Effector memory CD8-positive, alpha-beta T cell (primary cell): Measurements from ENCODE around the gene TNXB.

Source experiments
- ATAC-seq: fragments of 150-1000 bp; cut with Tn5 transposase; replicated peaks from 2 replicates; pipeline ENCODE4 v1.10.0; 2021; ENCODE audit warnings: mild to moderate bottlenecking, moderate library complexity
- DNase-seq, 3 experiments: peaks; one replicate each; pipeline ENCODE4 v3.0.0; 2021
- H3K27ac Mint-ChIP-seq, 2 donors: one replicate each; pipeline ENCODE4 v1.8.0; 2022; ENCODE audit warnings: mild to moderate bottlenecking in 2 of 2, mixed read lengths in 2 of 2, moderate library complexity in 2 of 2
- H3K27me3 Mint-ChIP-seq, 2 donors: one replicate each; pipeline ENCODE4 v1.8.0; 2022; ENCODE audit warnings: mixed read lengths in 2 of 2
- H3K36me3 Mint-ChIP-seq: one replicate; pipeline ENCODE4 v1.8.0; 2022; ENCODE audit warnings: mild to moderate bottlenecking, moderate library complexity, mixed read lengths; ENCODE audit not compliant: insufficient read depth
- H3K4me1 Mint-ChIP-seq, 2 donors: one replicate each; pipeline ENCODE4 v1.8.0; 2022; ENCODE audit warnings: low read depth in 2 of 2, mixed read lengths in 2 of 2
- H3K4me3 Mint-ChIP-seq, 2 donors: one replicate each; pipeline ENCODE4 v1.8.0; 2022; ENCODE audit warnings: mild to moderate bottlenecking in 2 of 2, mixed read lengths in 2 of 2, moderate library complexity in 2 of 2
- H3K9me3 Mint-ChIP-seq, 2 donors: one replicate each; pipeline ENCODE4 v1.8.0; 2022; ENCODE audit warnings: mixed read lengths in 2 of 2
- total RNA-seq, 9 experiments: gene quantifications; one replicate each; lab custom pipeline; 2026; lab: John Stamatoyannopoulos, UW

Gene TNXB, protein sequence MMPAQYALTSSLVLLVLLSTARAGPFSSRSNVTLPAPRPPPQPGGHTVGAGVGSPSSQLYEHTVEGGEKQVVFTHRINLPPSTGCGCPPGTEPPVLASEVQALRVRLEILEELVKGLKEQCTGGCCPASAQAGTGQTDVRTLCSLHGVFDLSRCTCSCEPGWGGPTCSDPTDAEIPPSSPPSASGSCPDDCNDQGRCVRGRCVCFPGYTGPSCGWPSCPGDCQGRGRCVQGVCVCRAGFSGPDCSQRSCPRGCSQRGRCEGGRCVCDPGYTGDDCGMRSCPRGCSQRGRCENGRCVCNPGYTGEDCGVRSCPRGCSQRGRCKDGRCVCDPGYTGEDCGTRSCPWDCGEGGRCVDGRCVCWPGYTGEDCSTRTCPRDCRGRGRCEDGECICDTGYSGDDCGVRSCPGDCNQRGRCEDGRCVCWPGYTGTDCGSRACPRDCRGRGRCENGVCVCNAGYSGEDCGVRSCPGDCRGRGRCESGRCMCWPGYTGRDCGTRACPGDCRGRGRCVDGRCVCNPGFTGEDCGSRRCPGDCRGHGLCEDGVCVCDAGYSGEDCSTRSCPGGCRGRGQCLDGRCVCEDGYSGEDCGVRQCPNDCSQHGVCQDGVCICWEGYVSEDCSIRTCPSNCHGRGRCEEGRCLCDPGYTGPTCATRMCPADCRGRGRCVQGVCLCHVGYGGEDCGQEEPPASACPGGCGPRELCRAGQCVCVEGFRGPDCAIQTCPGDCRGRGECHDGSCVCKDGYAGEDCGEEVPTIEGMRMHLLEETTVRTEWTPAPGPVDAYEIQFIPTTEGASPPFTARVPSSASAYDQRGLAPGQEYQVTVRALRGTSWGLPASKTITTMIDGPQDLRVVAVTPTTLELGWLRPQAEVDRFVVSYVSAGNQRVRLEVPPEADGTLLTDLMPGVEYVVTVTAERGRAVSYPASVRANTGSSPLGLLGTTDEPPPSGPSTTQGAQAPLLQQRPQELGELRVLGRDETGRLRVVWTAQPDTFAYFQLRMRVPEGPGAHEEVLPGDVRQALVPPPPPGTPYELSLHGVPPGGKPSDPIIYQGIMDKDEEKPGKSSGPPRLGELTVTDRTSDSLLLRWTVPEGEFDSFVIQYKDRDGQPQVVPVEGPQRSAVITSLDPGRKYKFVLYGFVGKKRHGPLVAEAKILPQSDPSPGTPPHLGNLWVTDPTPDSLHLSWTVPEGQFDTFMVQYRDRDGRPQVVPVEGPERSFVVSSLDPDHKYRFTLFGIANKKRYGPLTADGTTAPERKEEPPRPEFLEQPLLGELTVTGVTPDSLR (N-terminal part only)
- total RNA-seq, result 0.37 to 9.3 (median 3.4) reads per million in 9 experiments

DNA sequence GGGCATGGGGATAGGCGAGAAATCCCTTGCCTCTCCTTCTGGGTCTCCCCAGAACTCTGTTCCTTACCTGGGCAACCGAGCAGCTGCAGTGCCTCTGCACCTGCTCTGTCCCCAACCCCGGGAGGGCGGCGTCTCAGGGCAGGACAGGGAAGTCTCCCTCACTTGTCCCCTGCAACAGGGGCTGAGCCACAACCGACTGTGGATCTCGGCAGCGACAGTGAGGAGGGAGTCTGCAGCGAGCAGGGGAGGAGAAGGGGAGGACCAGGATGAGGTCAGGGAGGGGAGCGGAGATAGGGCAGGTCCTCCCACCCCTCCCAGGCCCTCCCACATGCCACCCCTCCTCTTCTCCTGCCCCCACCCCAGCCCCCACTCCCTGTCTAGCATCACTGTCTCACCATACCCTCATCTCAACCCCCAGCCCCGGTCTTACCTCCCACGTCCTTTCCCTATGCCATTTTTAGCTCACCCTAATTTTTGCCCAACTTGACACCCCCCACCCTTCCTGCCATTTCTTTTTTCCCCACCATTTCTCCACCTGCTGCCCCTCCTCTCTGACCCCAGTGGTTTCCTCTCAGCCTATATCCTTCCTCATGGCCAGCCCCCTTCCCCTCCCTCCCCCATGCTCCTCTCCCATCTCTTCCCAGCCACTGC lies at the start of gene TNXB:
Gene TNXB, minus strand, starts transcription at position 225 of the 651 bp plus-strand sequence. CDS start 11,140 bp downstream, outside the sequence.
- Mint-ChIP-seq H3K27ac (peak within 1 kb of the TSS in 1 of 2 donors; percentile 85), H3K4me3 (peak within 1 kb of the TSS in 1 of 2 donors; percentile 50), H3K4me1 (peaks cover 19 to 20% of the 10 kb centered on the region in 2 donors), H3K9me3 (no peaks in the 10 kb centered on the region), H3K36me3 (peaks cover 17% of the 10 kb centered on the region), H3K27me3 (peaks cover 37 to 50% of the 10 kb centered on the region in 2 donors)
- ATAC-seq, result peak; percentile 53
- no peak for DNase-seq

DNA sequence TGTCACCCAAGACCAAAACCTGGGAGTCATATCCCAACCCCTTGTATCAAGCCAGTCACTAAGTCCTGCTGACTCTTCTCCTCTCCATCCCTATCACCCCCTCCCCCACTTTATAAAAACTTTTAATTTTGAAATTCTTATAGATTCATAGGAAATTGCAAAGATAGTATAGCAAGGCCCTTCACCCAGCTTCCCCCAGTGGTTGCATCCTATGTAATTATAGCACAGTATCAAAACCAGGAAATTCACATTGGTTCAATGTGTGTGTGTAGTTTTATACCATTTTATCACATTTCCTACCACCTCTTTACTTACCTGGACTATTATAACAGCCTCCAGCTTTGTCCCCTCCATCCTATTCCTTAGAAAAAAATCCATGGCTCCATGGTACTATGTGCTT lies 48.9 kb upstream of the TNXB start:
- Mint-ChIP-seq H3K4me1 (peaks cover 26 to 28% of the 10 kb centered on the region in 2 donors), H3K9me3 (no peaks in the 10 kb centered on the region), H3K4me3 (no peak overlapping the region), H3K27ac (no peak overlapping the region), H3K36me3 (peaks cover 7% of the 10 kb centered on the region), H3K27me3 (no peaks in the 10 kb centered on the region)
- DNase-seq (no peak), ATAC-seq (no peak)

DNA sequence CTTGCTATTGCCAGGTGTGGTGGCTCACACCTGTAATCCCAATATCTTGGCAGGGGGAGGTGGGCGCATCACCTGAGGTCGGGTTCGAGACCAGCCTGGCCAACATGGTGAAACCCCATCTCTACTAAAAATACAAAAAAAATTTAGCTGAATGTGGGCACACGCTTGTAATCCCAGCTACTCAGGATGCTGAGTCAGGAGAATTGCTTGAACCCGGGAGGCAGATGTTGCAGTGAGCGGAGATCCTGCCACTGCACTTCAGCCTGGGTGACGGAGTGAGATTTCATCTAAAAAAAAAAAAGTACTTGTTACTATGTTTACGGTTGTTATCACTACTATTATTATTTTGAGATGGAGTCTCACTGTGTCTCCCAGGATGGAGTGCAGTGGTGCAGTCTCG lies 47.8 kb upstream of the TNXB start:
- H3K4me3 Mint-ChIP-seq, result no peak overlapping the region
- no peaks in the 10 kb centered on the region for H3K9me3 Mint-ChIP-seq
- peaks cover 28 to 29% of the 10 kb centered on the region in 2 donors for H3K4me1 Mint-ChIP-seq
- ATAC-seq (no peak), DNase-seq (no peak)
- peaks cover 0 to 4% of the 10 kb centered on the region in 2 donors for H3K27me3 Mint-ChIP-seq
- H3K36me3 Mint-ChIP-seq, result peaks cover 12% of the 10 kb centered on the region
- no peak overlapping the region for H3K27ac Mint-ChIP-seq

DNA sequence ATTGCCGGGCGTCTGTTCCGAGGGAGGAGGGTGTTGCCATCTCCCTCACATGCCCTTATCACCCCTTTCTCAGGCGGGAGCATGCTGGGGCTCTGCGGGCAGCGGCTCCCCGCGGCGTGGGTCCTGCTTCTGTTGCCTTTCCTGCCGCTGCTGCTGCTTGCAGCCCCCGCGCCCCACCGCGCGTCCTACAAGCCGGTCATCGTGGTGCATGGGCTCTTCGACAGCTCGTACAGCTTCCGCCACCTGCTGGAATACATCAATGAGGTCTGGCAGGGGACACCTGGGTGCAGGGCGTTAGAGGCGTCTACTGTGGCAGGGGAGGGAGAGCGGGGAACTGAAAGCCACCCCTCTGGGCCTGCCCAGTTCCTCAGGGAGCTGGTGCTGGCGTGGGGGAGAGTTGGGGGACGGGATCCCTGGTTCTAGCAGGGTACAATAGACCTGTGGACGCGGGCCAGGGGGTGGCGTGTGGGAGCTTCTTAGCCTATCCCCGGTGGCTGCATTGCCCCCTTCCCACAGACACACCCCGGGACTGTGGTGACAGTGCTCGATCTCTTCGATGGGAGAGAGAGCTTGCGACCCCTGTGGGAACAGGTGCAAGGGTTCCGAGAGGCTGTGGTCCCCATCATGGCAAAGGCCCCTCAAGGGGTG lies 45.5 kb upstream of the TNXB start:
- Mint-ChIP-seq H3K4me3 (peak overlapping the region; percentile 89 to 91), H3K27me3 (peaks cover 16 to 27% of the 10 kb centered on the region in 2 donors), H3K36me3 (peaks cover 12% of the 10 kb centered on the region), H3K27ac (peak overlapping the region; percentile 91 to 92), H3K4me1 (peaks cover 36 to 39% of the 10 kb centered on the region in 2 donors), H3K9me3 (no peaks in the 10 kb centered on the region)
- peak; percentile 73 for ATAC-seq
- peak; percentile 54 to 56 (median 54) for DNase-seq

DNA sequence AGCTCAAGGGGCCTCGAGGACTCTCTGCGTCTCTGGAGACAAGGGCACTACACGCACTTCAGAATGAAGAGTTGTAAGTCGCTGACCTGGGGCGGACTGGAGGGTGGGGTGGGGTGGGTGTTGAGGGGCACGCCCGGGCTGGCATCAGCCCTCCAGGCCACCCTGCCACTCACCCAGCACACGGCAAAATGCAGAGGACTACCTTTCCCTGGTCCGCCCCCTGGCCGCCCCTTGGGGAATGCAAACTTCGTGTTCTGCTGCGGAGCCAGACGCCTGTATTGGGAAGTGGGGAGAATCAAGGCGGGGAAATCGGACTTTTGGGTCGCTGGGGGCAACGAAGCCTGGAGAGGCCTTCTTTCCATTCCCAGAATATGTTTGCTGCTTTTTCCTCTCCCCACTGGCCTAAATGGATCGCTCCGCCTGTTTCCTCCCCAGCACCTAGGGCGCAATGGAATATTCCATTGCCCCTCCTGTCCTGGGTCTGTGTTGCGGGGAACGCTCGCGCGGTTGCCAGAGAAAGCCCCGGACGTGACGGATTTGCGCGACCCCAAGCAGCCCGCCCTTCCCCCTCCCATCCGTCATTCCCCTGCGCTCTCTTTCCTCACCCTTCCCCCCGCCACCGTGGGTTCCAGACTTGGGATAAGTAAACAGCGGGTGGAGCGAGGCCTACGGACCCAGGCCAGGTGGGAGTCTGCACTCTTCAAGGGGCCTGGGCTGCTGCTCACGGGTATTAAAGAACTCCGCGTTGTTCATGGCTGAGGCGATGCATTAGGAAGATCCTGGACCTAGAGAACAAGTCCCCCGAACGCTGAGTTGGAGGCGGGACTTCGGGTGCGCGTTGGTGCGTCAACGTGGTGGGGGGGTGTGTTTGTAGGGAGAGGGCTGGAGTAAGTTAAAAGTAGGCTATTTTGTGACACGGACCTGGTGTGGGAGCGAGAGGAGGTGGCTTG lies 44.7 kb upstream of the TNXB start, which contains the start of gene PPT2:
Gene PPT2, plus strand, starts transcription at position 578 of the 950 bp plus-strand sequence. CDS start 454 bp downstream, outside the sequence.
- DNase-seq (peak; percentile 64 to 69 (median 67)), ATAC-seq (peak; percentile 76)
- Mint-ChIP-seq H3K9me3 (no peaks in the 10 kb centered on the region), H3K27me3 (peaks cover 21 to 35% of the 10 kb centered on the region in 2 donors), H3K27ac (peak within 1 kb of the TSS; percentile 91 to 92), H3K4me1 (peaks cover 37 to 42% of the 10 kb centered on the region in 2 donors), H3K4me3 (peak within 1 kb of the TSS; percentile 89 to 91), H3K36me3 (peaks cover 14% of the 10 kb centered on the region)

DNA sequence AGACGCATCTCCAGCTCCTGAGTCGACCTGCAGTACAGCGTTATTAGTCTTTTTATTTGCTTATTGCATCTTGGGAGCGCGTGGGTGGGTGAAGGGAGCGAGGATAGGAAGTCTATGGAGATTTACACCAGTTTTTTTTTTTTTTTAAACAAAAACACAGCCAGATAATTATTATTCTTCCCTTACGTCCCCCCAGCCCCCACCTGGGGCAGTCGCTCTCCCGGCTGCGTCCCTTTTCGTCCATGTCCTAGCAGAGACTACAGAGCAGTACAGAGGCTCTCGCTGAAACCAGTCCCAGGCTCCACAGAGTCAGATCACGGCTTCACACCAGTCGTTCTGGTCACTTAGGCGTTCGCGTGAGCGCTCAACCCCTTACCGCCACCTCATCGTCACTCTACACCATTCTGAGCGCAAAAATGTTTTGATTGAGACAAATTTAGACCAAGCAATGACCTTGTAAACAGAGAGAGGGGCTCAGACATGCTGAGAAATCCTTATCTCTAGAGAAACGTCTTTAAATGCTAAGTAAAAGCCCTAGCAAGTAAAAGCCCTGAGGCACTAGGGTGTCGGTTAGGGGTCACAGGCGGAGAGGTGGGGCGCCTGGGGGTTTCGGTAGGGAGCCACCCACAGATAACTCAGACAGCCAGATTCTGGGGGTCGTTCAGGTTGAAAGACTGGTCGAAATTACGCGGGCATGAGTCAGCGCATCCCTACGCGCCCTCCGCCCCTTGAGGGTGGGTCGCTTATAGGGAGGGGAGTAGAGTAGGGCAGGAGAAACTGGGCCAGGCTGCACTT lies 43.8 kb upstream of the TNXB start:
- ATAC-seq (no peak), DNase-seq (no peak)
- Mint-ChIP-seq H3K9me3 (no peaks in the 10 kb centered on the region), H3K27ac (peak overlapping the region; percentile 2 to 92), H3K4me1 (peaks cover 41 to 51% of the 10 kb centered on the region in 2 donors), H3K4me3 (peak overlapping the region; percentile 89 to 91), H3K27me3 (peaks cover 30 to 43% of the 10 kb centered on the region in 2 donors), H3K36me3 (peaks cover 19% of the 10 kb centered on the region)

DNA sequence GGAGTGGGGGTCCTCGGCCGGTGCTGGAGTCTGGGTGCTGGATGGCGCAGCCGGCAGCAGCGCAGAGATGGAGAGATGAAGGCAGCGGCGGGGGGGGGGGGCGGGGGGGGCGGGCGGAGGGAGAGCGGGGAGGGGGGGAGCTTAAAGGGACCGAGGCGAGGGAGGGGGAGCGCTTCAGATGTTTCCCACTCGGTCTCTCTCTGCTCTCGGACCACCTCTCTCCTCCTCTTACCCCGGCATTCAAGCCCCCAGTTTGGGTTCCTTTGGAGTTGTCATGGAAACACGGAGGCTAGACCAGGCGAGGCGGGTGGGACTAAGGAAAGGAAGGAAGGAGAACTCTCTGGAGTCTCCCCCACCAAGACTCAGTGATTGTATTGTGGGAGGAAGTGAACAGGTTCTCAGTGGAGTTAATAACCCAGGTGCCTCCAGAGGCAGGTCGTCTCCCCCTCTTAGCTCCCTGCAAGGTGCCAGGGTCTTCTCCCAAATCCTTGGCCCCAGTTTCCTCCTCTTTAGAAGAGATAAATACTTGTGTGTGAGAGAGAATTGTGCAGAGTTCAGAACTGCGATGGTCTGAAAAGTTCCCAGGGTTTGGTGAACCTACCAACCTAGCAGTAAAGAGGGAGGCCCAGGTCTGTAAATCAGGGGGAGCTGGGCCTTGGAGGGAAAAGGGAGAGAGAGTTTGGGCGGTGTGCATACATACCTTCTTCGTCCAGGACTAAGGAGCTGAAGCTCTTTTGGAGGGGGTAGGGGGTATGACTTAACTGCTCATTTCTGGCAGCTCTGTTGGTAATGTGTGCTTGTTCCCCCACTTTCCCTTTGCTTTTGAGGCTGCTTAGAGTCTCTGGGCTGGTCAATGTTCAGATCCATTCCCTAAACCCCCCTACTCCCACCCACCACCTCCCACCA lies 43.0 kb upstream of the TNXB start, which contains the start of gene PRRT1:
Gene PRRT1, minus strand, starts transcription at position 77 of the 906 bp plus-strand sequence. CDS start 112 bp downstream, outside the sequence.
- no peak for DNase-seq
- Mint-ChIP-seq H3K4me1 (peaks cover 46 to 55% of the 10 kb centered on the region in 2 donors), H3K36me3 (peaks cover 19% of the 10 kb centered on the region), H3K27me3 (peaks cover 31 to 52% of the 10 kb centered on the region in 2 donors), H3K4me3 (peak within 1 kb of the TSS; percentile 23 to 89), H3K9me3 (no peaks in the 10 kb centered on the region), H3K27ac (peak within 1 kb of the TSS; percentile 2 to 92)
- no peak for ATAC-seq

DNA sequence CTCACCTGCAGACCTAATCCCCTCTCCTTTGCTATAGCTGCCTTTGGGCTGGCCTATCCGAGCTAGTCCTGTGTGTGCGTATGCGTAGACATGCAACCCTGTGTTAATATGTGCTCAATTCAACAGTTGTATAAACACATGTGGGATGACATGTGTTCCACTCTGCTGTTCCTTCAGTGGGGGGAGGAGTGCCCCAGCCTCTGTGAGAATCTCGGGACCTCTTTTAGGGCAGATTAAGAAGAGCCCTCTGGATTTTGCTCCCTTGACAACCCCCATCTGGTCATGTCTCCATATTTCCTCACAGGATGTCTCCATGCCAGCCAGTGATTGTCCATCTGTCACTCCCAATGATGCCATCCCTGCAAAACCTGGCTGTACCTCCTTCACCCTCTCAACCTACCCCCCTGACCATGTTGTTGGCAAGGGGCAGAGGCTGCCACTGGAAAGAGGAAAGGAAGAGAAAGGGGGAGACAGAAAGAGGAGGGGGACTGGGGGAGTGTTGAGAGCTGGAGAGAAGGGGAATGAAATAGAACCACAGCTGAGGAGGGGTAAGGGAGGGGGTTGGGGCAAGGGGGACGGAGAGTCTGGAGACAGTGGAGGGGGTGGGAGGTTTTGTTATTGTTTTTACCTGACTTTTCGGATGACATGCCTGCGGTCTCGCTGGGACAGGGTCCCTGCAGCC lies 42.2 kb upstream of the TNXB start:
- Mint-ChIP-seq H3K9me3 (no peaks in the 10 kb centered on the region), H3K4me1 (peaks cover 46 to 55% of the 10 kb centered on the region in 2 donors), H3K36me3 (peaks cover 19% of the 10 kb centered on the region), H3K27ac (no peak overlapping the region), H3K27me3 (peaks cover 37 to 60% of the 10 kb centered on the region in 2 donors), H3K4me3 (peak overlapping the region in 1 of 2 donors; percentile 41)
- DNase-seq (no peak), ATAC-seq (no peak)
